Ishikawa (cell line): ENCODE measurements around the gene TCEAL1.

Source experiments
- EGR1 ChIP-seq: IDR thresholded peaks from 2 replicates; pipeline ENCODE4 v1.6.1; 2012
- TAF1 ChIP-seq: IDR thresholded peaks from 2 replicates; pipeline ENCODE4 v1.6.1; 2012; ENCODE audit warnings: low read depth, mild to moderate bottlenecking
- YY1 ChIP-seq: IDR thresholded peaks from 2 replicates; pipeline ENCODE4 v1.6.1; 2012; ENCODE audit warnings: low read depth
- ZBTB7A ChIP-seq: IDR thresholded peaks from 2 replicates; pipeline ENCODE4 v1.6.1; 2012; ENCODE audit warnings: low read depth

- TF ChIP-seq ZBTB7A = no peak
- no peak for TF ChIP-seq YY1
- no peak for TF ChIP-seq EGR1
- TF ChIP-seq TAF1 = no peak
Observed at GRCh38 chrX:103647630-103648029, 18.9 kb downstream of the TCEAL1 start.
